Stimulated activated CD4-positive, alpha-beta T cell treated with anti-CD3 and anti-CD28 coated beads, Interleukin-2, amount 100 ng/mL, for 24 hours (primary cell): ENCODE results near the gene TMEM198.
A peak's percentile ranks its signal among the peaks of the same experiment; 100 is the strongest.

Source experiments
- DNase-seq, 2 donors: peaks; one replicate each; pipeline ENCODE4 v3.0.0-alpha.2; 2020

The TMEM198 gene

GRCh38 chr2:219545943-219546352 lies 2.1 kb downstream of the TMEM198 start:
- DNase-seq, result no peak

DNA sequence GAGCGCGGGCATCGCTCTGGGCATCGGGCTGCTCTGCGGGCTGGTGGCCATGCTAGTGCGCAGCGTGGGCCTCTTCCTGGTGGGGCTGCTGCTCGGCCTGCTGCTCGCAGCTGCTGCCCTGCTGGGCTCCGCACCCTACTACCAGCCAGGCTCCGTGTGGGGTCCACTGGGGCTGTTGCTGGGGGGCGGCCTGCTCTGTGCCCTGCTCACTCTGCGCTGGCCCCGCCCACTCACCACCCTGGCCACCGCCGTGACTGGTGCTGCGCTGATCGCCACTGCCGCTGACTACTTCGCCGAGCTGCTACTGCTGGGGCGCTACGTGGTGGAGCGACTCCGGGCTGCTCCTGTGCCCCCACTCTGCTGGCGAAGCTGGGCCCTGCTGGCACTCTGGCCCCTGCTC lies 3.8 kb downstream of the TMEM198 start:
- DNase-seq, result no peak

- no peak for DNase-seq
These were observed 5.2 kb downstream of the TMEM198 start for GRCh38 chr2:219548990-219549389.

- DNase-seq, result no peak
These were observed 5.8 kb downstream of the TMEM198 start for GRCh38 chr2:219549619-219550018.

DNA sequence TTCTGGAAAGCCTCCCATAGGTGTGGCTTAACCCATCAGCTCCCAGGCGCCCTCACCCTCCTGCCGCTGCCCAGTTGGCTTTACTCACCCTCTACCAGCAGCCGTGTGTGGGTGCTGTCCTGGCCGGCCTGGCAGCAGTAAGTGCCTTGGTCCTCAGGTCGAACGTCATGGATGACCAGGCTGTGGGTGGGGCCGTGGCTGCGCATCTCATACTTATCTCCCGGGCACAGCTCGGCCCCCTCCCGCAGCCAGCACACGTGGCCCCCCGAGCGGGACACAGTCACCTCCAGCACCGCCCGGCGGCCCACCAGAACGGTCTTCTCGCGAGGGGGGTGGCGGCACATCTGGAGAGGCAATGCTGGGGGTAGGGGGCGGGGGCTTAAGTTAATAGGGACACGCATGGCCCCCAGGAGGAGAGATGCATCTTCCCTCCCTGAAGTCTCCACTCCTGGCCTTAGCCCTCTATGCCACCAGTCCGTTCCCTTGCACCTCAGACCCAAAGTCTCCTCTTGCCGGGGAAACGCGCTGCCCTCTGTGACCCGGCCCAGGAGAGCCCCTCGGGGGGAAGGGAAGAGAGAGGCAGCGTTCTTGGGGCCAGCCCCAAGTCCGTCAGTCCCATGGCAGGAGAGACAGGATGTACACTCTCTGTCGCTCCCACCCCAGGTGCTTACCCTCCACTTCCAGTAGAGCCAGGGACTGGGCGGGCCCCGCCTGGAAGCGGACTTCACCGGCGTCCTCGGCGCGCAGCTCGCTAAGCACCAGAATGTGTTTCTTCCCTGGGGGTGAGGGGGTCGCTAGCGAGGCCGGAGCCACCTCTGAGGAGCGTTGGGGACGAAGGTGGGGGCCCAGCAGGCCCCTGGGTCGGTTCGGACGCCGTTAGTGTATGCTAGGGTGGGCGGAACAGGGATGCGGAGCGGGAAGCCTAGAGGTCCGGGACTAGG lies 7.9 kb downstream of the TMEM198 start:
- DNase-seq, result peak in 1 of 2 donors; percentile 27

DNA sequence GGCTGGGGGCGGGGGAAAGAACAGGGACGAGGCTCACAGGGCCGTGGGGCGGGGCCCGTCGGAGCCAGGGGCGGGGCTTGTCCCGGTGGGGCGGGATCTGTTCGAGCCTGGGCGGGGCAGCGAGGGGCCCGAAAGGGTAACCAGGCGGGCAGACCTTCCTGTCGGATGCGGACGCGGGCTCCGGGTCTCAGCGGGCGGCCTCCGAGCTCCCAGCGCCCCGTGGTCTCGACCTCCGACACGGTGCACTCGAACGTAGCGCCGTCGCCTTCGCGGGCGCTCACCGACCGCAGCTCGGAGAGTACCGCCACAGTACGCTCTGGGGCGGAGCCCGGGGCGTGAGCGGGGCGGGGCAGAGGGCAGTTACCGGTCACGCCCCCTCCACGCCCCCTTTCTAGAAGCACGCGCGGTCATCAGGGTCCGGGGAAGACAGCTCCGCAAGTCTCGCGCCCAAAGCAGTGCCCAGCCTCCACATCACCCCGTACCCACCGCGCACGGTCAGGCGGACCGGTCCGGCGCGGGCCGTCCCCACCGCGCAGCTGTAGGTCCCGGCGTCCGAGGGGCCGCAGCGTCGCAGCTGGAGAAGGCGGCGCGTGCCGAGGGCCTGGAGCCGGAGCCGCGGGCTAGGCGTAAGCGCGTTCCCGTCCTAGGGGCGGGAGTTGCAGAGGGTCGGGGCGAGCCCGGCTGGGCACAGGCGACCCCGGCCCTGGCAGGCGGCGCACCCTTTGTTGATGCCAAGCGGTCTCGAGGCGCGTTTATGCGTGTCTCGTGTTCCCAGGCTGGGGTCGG lies 8.7 kb downstream of the TMEM198 start:
- DNase-seq, result peak; percentile 84 to 87

DNA sequence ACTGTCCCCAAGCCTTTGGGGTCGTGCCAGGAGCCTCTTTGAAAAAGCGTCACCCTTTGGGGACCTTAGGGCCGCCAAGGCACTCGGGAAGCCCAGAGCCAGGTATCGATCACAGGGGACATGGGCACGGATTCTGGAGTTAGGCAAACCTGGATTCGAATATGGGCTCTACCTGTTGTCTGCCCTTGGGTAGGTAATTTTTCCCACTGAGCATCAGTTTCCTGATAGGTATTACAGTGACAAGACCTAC lies 9.3 kb downstream of the TMEM198 start:
- no peak for DNase-seq

GRCh38 chr2:219553463-219553963 lies 9.7 kb downstream of the TMEM198 start:
- no peak for DNase-seq

DNA sequence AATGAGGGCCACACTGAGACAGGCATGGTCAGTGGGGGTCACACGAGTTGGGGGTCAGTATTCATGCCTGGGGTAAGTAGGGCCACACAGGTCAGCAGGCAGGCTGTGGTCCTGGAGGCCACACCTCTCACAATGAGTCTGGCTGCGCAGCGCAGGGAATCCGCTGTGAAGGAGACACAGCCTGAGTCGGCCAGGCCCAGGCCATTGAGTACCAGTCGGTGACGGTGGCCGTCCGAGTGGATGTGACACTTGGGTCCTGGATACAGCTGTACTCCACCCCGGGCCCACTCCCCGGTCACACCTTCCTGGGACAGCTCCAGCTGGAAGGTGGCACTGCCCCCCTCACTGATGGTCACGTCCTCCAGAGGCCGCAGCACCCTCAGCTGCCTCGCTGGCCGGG lies 10.5 kb downstream of the TMEM198 start:
- no peak for DNase-seq

DNA sequence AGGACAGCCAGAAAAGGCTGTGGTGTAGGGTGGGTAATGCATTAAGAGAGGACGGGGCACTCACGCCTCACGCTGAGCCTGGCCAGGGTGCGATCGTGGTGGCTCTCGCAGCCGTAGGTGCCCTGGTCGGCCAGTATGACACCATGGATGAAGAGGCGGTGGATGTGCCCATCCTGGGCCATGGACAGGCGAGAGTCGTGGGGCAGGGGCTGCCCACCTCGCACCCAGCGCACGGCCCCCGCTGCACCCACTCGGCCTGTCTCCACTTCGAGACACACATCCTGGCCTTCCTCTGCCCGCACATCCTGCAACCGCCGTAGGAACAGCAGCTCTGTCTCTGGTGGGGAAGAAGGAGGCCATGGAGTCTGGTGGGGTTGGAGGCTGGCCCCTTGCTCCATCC lies 12.1 kb downstream of the TMEM198 start:
- no peak for DNase-seq

DNA sequence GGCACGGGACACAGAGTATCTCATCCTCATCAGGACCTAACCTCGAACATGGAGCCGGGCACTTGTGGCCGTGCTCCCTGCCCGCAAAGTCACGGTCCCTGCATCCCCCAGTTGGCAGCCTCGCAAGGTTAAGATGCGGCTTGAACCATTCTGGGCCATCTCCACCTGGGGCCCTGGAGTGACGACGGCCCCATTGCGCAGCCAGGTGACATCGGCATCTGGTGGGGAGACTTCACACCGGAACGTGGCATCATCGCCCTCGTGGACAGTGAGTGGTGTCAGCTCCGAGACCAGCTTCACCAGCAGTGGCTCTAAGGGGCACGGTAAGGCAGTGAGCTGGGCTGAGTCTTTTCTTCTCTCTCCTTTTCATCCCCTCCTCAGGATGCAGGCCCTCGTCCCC lies 12.6 kb downstream of the TMEM198 start:
- DNase-seq, result no peak

DNA sequence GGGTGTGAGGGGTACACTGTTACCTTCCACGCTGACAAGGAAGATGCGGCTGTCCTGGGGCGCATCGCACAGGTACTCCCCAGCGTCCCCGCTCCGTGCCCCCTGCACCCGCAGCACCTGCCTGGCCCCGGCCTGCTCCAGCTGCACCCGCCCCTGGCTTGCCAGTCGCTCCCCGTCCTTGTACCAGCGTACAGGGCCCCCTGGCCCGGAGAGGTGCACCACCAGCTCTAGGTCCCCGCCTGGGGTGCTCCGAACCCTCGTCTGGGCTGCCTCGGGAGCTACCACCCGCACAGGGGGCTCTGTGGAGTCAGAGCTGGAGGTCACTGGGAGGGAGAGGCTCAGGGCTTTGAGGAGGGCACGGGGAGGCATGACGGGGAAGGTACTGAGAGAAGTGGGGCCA lies 13.5 kb downstream of the TMEM198 start:
- no peak for DNase-seq

- DNase-seq, result no peak
These were observed 14.3 kb downstream of the TMEM198 start for GRCh38 chr2:219557791-219558785.

DNA sequence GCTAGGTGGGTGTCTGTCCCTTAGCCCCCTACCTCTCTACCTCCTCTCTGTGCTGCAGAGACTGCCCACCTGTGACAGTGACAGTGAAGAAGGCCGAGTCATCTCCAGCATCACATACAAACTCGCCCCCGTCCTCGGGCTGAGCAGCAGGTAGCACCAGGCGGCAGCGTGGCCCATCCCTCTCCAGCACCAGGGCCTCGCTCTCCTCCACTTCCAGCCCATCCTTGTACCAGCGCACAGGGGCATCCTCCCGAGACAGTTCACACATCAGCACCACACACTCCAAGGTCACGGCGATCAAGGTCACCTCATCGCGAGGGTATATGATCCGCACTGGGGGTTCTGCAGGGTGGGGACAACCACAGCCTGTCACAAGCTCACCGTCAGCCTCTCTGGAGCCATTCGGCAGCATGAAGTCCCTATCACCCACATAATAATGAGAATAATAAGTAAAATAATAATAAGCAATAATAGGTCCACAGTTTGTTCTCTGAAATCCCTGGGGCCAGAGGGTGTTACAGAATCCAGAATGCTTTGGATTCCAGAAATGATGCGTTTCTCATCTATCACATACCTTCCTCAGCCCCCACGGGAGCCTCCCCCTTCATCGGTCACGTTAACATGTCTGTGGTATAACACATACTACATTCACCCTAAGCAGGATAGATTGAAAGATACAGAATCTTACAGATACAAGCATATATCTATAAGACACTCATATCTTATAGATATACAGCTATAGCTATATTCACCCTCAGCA lies 15.5 kb downstream of the TMEM198 start:
- no peak for DNase-seq

GRCh38 chr2:219560037-219560892 lies 16.4 kb downstream of the TMEM198 start:
- peak in 1 of 2 donors; percentile 33 for DNase-seq

GRCh38 chr2:219560893-219561178 lies 17.0 kb downstream of the TMEM198 start:
- no peak for DNase-seq

- DNase-seq, result no peak
These were observed 17.6 kb downstream of the TMEM198 start for GRCh38 chr2:219561179-219562048.

- DNase-seq, result no peak
These were observed 18.5 kb downstream of the TMEM198 start for GRCh38 chr2:219562049-219563020.
